ENCODE measurements around the gene DPP6. TPM values are rescaled to one million over a fixed set of nuclear protein-coding genes. Genes with fewer than 3 reads are reported as not detected.

The DPP6 gene
- total and polyA plus RNA-seq, 10 donors: 0.11 to 8.7 (median 3.0) TPM

DNA sequence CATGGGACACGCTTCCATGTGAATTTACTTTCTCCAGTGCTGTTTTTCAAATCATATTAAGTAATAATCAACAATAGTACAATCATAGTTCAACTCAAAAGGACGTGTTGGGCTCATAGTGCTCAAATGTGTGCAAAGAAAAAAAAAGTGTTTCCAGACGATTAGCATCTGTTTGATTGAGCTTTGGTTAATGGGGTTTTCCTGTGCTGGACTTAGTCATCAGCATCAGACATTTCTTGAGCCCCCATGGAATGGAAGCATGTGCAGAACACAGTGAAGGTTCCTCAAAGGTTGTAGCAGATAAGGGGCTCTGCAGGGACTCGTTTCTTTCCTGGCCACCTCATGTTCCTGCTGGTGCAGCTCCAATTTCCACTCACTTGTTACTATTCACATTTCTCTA lies 716.8 kb downstream of the DPP6 start:
- TF ChIP-seq POLR2A (IDR thresholded peaks at IDR 0.05) (no peak), POLR2AphosphoS5 (IDR thresholded peaks at IDR 0.05) (no peak)
- TF ChIP-seq, protein P1, sequence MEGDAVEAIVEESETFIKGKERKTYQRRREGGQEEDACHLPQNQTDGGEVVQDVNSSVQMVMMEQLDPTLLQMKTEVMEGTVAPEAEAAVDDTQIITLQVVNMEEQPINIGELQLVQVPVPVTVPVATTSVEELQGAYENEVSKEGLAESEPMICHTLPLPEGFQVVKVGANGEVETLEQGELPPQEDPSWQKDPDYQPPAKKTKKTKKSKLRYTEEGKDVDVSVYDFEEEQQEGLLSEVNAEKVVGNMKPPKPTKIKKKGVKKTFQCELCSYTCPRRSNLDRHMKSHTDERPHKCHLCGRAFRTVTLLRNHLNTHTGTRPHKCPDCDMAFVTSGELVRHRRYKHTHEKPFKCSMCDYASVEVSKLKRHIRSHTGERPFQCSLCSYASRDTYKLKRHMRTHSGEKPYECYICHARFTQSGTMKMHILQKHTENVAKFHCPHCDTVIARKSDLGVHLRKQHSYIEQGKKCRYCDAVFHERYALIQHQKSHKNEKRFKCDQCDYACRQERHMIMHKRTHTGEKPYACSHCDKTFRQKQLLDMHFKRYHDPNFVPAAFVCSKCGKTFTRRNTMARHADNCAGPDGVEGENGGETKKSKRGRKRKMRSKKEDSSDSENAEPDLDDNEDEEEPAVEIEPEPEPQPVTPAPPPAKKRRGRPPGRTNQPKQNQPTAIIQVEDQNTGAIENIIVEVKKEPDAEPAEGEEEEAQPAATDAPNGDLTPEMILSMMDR (IDR thresholded peaks at IDR 0.05 in 8 of 11, conservative IDR thresholded peaks at IDR 0.05 in 3 of 11): no peak
- no peaks in the 10 kb centered on the region for H3K4me1 ChIP-seq
- no peak overlapping the region for H3K4me3 ChIP-seq
- no peaks in the 10 kb centered on the region for H3K36me3 ChIP-seq
- H3K27ac ChIP-seq: no peak overlapping the region
- 35 to 60% (median 39%) methylated on average over 4 of the region's 4 CpGs for WGBS, 5 donors
- H3K9me3 ChIP-seq: peaks cover 0 to 12% (median 0%) of the 10 kb centered on the region in 8 donors
- intact Hi-C loops (cut with DNase I; ENCODE audit: low total_unique reads): no loop called here
- no peaks in the 10 kb centered on the region for H3K27me3 ChIP-seq (replicated peaks in 1 of 7)
- DNase-seq: no peak

DNA sequence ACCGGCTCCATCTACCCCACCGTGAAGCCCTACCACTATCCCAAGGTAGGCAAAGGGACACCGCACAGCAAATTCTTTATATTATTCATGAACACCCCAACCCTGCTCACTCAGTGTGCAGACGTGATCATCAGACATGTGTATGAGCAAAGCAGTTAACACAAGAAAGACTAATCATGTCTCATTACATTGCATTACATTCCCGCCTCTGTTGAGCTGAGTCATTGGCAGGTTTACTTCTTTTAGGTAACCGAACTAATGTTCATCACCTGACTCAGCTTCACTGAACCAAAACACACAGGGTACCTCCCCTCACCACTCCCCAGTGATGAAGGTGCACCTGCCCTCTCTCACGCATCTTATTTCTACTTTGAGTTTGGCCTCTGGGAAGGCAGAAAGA lies 717.3 kb downstream of the DPP6 start:
- Histone ChIP-seq H3K27me3 (replicated peaks in 1 of 7) (no peaks in the 10 kb centered on the region), H3K4me1 (no peaks in the 10 kb centered on the region), H3K36me3 (no peaks in the 10 kb centered on the region), H3K27ac (no peak overlapping the region), H3K4me3 (no peak overlapping the region), H3K9me3 (peaks cover 0 to 12% (median 0%) of the 10 kb centered on the region in 8 donors)
- TF ChIP-seq, protein P1 (IDR thresholded peaks at IDR 0.05 in 8 of 11, conservative IDR thresholded peaks at IDR 0.05 in 3 of 11): no peak
- TF ChIP-seq POLR2A (IDR thresholded peaks at IDR 0.05): no peak
- TF ChIP-seq POLR2AphosphoS5 (IDR thresholded peaks at IDR 0.05): no peak
- DNase-seq: no peak
- 85 to 94% (median 91%) methylated on average over 7 of the region's 7 CpGs for WGBS, 5 donors
- intact Hi-C loops (cut with DNase I; ENCODE audit: low total_unique reads): no loop called here

DNA sequence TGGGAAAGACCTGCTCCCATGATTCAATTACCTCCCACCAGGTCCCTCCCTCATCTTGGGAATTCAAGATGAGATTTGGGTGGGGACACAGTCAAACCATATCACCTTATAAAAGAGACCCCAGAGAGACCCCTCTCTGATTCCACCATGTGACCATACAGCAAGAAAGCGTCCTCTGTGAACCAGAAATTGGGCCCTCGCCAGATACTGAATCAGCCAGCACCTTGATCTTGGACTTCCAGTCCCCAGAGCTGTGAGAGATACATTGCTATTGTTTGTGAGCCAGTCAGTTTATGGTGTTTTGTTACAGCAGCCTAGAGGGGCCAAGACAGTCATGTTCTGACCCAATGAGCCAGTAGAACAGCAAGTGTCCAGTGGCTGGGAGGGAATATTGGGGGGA lies 718.2 kb downstream of the DPP6 start:
- 69 to 83% (median 78%) methylated on average over 2 of the region's 2 CpGs for WGBS, 5 donors
- Histone ChIP-seq H3K9me3 (peaks cover 0 to 12% (median 0%) of the 10 kb centered on the region in 8 donors), H3K36me3 (no peaks in the 10 kb centered on the region), H3K27me3 (replicated peaks in 1 of 7) (no peaks in the 10 kb centered on the region), H3K27ac (no peak overlapping the region), H3K4me3 (no peak overlapping the region), H3K4me1 (no peaks in the 10 kb centered on the region)
- DNase-seq: no peak
- intact Hi-C loops (cut with DNase I; ENCODE audit: low total_unique reads): no loop called here
- TF ChIP-seq, protein P1 (IDR thresholded peaks at IDR 0.05 in 8 of 11, conservative IDR thresholded peaks at IDR 0.05 in 3 of 11): no peak
- TF ChIP-seq POLR2A (IDR thresholded peaks at IDR 0.05): no peak
- TF ChIP-seq POLR2AphosphoS5 (IDR thresholded peaks at IDR 0.05): no peak

DNA sequence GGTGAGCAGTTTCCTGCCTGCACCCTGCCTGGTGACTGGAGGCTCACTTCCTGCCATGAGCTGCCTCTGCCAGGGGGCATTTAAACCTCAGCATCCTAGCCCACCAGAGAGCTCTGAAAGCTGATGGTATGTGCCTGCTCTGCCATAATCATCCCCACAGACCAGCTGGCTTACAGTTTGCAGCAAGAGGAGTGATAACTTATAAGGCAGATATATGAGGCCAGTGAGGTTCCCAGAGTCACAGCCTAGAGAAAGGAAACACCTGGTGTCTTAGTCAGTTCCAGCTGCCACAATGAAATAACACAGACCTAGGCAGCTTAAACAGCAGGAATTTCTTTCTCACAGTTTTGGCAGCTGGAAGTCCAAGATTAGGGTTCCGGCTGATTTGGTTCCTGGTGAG lies 718.8 kb downstream of the DPP6 start:
- H3K9me3 ChIP-seq: peaks cover 0 to 12% (median 0%) of the 10 kb centered on the region in 8 donors
- H3K27me3 ChIP-seq (replicated peaks in 1 of 7): no peaks in the 10 kb centered on the region
- intact Hi-C loops (cut with DNase I; ENCODE audit: low total_unique reads): no loop called here
- 54 to 100% (median 83%) methylated on average over 1 of the region's 1 CpG for WGBS, 5 donors
- no peak overlapping the region for H3K4me3 ChIP-seq
- H3K27ac ChIP-seq: no peak overlapping the region
- H3K4me1 ChIP-seq: no peaks in the 10 kb centered on the region
- no peaks in the 10 kb centered on the region for H3K36me3 ChIP-seq
- DNase-seq: no peak
- TF ChIP-seq POLR2AphosphoS5 (IDR thresholded peaks at IDR 0.05) (no peak), POLR2A (IDR thresholded peaks at IDR 0.05) (no peak)
- TF ChIP-seq, protein P1 (IDR thresholded peaks at IDR 0.05 in 8 of 11, conservative IDR thresholded peaks at IDR 0.05 in 3 of 11): no peak
